ENCODE results near the gene AKNA. TPM values are rescaled to one million over a fixed set of nuclear protein-coding genes. Genes with fewer than 3 reads are reported as not detected.

The AKNA gene
- total RNA-seq, 2 donors from 2014 or later: 263 to 323 TPM

DNA sequence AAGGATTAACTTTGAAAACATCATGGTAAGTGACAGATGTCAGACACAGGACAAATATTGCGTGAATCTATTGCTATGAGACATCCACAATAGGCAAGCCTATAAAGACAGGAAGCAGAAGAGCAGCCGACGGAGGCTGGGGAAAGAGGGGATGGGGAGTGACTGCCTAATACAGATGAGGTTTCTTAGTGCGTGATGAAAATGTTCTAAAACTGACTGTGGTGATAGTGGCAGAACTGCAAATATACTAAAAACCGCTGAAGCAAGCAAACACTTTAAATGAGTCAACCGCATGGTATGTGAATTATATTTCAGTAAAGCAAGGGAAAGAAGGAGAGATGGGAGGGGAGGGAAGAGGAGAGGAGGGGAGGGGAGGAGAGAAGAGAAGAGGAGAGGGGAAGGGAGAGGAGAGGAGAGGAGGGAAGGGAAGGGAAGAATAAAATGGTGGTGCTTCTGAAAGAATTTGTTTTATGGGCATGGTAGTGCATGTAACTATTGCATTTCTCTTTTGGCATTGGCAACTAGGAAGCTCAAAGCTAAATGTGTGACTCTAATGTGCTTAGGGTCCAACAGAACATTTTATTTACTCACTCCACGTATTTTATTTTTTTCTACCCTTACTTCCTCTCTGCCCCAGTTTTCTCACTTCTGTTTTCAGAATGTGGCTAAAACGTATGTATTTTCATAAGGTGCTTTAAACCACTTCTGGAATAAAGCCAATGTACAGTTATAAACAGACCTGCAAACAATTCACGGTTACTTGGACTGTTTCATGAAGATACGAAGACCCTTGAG is 21.3 kb downstream of the AKNA start:
- peaks cover 9% of the 10 kb centered on the region for H3K36me3 Mint-ChIP-seq (ENCODE audit: low read depth)
- peaks cover 66% of the 10 kb centered on the region for H3K4me1 Mint-ChIP-seq
- H3K4me3 Mint-ChIP-seq: peak overlapping the region; percentile 90

DNA sequence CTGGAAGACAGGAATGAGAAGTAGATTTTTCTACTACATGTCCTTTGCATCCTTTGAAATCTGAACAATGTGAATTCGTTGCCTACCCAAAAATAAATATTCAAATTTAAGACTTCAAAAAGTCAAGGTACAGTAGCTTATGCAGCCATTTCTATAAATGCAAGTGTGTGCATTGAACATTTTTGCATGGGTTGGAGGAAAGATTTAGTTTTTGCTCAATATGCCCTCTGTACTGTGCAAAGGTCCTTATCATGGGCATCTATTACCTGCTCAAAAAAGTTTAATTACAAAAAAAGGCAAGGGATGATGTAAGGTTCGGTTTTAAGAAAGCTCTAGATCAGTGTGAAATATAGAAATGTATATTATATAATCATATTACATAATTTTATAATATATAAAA is 22.6 kb downstream of the AKNA start:
- no peaks in the 10 kb centered on the region for H3K9me3 ChIP-seq (ENCODE audit: control insufficient read depth, low read length, poor library complexity, severe bottlenecking)
- Mint-ChIP-seq H3K27ac (peak overlapping the region; percentile 96), H3K27me3 (no peaks in the 10 kb centered on the region), H3K36me3 (ENCODE audit: low read depth) (peaks cover 14% of the 10 kb centered on the region), H3K4me3 (no peak overlapping the region), H3K4me1 (peaks cover 70% of the 10 kb centered on the region)
- ATAC-seq (no peak), DNase-seq (no peak)

More for the DNA sequence above, 21.3 kb downstream of the AKNA start:
- no peaks in the 10 kb centered on the region for H3K27me3 Mint-ChIP-seq
- peak overlapping the region; percentile 96 for H3K27ac Mint-ChIP-seq
- ATAC-seq (peak; percentile 69), DNase-seq (no peak)
- no peaks in the 10 kb centered on the region for H3K9me3 ChIP-seq (ENCODE audit: control insufficient read depth, low read length, poor library complexity, severe bottlenecking)

DNA sequence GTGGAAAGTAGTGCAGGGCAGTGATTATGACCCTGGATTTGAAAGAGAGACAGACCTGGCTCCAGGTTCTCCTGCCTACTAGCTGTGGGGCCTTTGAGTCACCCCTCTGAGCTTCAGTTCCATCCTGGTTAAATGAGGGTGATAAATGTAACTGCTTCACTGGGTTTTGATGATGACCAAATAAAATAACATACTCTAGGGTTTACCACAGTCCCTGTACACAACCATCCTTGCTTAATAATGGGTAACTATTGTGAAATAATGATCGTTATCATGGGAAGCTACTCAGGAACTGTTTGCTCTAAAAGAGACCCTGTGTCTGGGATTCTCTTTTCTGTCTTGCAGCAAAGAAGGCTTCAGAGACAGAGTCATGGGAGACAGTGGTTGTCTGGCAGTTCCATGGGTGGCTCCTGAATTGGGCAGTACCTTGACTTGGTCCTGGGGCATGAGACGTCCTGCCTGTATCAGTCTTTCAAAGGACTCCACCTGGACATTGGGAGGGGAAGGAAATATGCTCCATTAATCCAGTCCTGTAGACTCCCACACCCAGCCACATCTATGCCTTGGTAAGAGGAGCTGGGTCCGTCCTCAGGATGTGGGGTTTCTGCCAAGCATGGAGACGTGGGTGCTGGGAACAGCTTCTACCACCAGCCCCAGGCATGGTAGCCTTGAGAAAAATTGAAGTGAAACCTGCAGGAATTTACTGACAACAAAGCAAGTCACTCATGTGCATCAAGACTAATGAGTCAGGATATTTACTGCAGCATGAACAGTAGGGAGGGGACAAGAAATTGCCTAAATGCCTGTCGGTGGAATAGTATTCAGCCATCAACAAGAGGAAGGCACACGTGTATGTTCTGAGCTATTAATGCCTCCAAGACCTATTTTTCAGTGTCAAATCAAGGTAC is 23.4 kb downstream of the AKNA start:
- Mint-ChIP-seq H3K4me1 (peaks cover 69% of the 10 kb centered on the region), H3K36me3 (ENCODE audit: low read depth) (peaks cover 9% of the 10 kb centered on the region), H3K4me3 (peak overlapping the region; percentile 71), H3K27ac (peak overlapping the region; percentile 96), H3K27me3 (no peaks in the 10 kb centered on the region)
- DNase-seq (no peak), ATAC-seq (no peak)
- no peaks in the 10 kb centered on the region for H3K9me3 ChIP-seq (ENCODE audit: control insufficient read depth, low read length, poor library complexity, severe bottlenecking)

DNA sequence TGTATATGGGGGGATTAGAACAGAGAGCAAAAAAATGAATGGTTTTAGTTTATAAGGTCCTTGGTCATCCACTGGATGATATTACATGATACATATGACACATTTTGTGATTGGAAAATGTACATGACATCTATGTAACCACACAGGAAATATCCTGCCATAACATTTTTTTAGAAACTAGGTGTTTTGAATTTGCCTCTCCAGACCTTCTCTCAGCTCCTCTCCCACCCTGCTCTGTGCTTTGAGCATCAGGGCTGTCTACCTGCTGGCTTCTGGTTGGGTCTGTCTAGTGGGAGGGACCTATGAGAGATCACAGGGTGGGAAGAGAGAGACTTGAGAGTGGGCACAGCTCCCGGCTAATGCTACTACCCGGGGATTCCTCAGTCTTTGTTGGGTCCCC is 24.4 kb downstream of the AKNA start:
- peak; percentile 46 for ATAC-seq
- peaks cover 64% of the 10 kb centered on the region for H3K4me1 Mint-ChIP-seq
- peaks cover 10% of the 10 kb centered on the region for H3K36me3 Mint-ChIP-seq (ENCODE audit: low read depth)
- peak overlapping the region; percentile 96 for H3K27ac Mint-ChIP-seq
- H3K4me3 Mint-ChIP-seq: peak overlapping the region; percentile 71
- no peaks in the 10 kb centered on the region for H3K27me3 Mint-ChIP-seq
- DNase-seq: no peak
- no peaks in the 10 kb centered on the region for H3K9me3 ChIP-seq (ENCODE audit: control insufficient read depth, low read length, poor library complexity, severe bottlenecking)

DNA sequence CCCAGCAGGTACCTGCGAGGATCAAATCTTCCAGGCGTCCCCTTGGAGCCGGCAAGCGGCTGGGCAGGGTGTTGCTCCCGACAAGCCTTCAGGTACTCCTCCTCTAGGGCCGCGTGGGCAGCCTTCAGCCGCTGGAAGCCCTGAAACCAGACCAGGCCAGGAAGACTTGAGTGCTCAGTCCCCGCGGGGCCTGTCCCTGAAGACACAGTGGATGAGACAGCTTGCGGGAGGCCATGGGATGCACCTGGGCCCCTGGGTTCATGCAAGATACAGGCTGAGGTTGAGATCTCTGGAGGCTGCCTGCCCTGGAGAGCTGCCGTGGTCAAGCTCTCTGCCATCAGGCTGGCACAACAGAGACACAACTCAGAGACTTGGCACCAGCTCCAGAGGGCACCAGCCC is 25.4 kb downstream of the AKNA start:
- Mint-ChIP-seq H3K27ac (peak overlapping the region; percentile 96), H3K4me3 (no peak overlapping the region), H3K36me3 (ENCODE audit: low read depth) (peaks cover 16% of the 10 kb centered on the region), H3K27me3 (no peaks in the 10 kb centered on the region), H3K4me1 (peaks cover 60% of the 10 kb centered on the region)
- no peak for ATAC-seq
- no peak for DNase-seq
- H3K9me3 ChIP-seq (ENCODE audit: control insufficient read depth, low read length, poor library complexity, severe bottlenecking): no peaks in the 10 kb centered on the region

DNA sequence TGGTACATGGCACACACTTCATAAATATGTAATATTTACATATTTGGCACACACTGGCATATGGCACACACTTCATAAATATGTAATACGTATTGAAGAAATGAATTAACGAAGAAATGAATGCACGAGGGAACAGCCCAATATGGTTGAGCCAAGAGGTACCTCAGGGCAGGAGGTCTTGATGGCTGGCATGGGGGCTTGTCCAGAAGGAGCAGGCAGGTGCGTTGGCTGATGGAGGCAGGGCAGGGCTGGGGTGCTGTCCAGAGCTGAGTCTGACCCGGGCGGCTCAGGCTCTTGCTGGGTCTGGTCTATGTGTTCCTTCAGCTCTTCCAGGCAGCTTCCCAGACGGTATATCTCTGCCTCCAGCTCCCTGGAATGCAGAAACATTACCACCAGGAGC is 26.2 kb downstream of the AKNA start:
- Mint-ChIP-seq H3K4me3 (peak overlapping the region; percentile 75), H3K27me3 (no peaks in the 10 kb centered on the region), H3K27ac (peak overlapping the region; percentile 96), H3K4me1 (peaks cover 54% of the 10 kb centered on the region), H3K36me3 (ENCODE audit: low read depth) (peaks cover 16% of the 10 kb centered on the region)
- ATAC-seq (no peak), DNase-seq (no peak)
- no peaks in the 10 kb centered on the region for H3K9me3 ChIP-seq (ENCODE audit: control insufficient read depth, low read length, poor library complexity, severe bottlenecking)

DNA sequence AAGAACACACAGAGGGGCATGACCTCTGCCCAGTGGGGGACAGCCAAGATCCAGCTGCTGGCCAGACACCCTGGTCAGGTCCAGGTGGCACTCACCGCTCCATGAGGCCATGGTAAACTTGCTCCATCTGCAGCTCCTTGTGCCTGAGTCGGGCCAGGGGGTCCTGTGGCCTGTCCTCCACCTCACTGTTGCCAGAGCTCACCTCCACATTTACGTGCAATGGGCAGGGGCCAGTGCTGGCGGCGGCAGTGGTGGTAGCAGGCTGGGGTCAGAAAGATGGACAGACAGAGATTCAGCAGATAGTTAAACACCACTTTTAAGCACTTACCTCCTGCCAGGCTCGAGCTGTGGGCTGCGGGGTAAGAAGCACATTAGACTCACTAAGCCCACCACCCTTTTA is 28.0 kb downstream of the AKNA start:
- Mint-ChIP-seq H3K36me3 (ENCODE audit: low read depth) (peaks cover 17% of the 10 kb centered on the region), H3K4me3 (no peak overlapping the region), H3K27ac (peak overlapping the region; percentile 96), H3K4me1 (peaks cover 48% of the 10 kb centered on the region), H3K27me3 (no peaks in the 10 kb centered on the region)
- H3K9me3 ChIP-seq (ENCODE audit: control insufficient read depth, low read length, poor library complexity, severe bottlenecking): no peaks in the 10 kb centered on the region
- ATAC-seq (no peak), DNase-seq (no peak)

DNA sequence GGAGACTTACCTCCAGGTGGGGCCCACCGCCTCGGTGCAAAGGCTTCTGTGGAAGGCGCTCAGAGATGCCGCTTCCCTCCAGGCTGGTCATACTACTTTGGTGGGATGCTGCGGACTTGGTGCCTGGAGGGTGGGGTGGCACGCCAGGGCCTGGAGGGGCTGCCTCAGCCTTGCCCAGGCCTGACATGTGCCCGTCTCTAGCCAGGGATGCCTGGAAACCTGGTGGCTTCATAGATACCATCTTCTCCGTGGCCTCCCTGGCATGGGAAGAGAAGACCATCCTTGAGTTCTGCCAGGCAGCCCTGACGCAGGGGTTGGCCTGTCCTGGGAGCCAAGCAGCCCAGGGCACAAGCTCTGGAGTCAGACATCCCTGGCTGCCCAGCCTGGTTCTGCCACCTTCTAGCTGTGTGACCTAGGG is 29.9 kb downstream of the AKNA start:
- H3K4me3 Mint-ChIP-seq: no peak overlapping the region
- no peak for DNase-seq
- H3K9me3 ChIP-seq (ENCODE audit: control insufficient read depth, low read length, poor library complexity, severe bottlenecking): no peaks in the 10 kb centered on the region
- H3K4me1 Mint-ChIP-seq: peaks cover 31% of the 10 kb centered on the region
- no peaks in the 10 kb centered on the region for H3K27me3 Mint-ChIP-seq
- peaks cover 17% of the 10 kb centered on the region for H3K36me3 Mint-ChIP-seq (ENCODE audit: low read depth)
- no peak for ATAC-seq
- peak overlapping the region; percentile 96 for H3K27ac Mint-ChIP-seq

DNA sequence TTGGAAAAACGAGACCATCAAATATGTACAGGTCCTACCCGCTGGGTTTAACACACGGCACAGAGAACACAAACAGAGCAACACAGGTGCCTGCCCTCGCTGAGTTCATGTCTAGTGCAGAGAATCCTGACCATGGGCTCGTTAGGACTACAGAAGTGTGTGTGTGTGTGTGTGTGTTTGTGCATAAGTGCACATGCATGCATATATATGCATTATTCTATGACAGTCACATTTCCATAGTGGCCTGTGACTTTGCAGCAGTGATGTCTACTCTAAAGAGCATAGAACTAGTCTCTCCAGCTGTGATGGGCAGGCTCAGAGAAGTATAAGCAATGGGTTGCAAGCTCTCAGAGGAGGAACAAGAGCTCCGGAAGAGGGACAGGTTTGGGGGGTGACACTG is 30.4 kb downstream of the AKNA start:
- Mint-ChIP-seq H3K36me3 (ENCODE audit: low read depth) (peaks cover 17% of the 10 kb centered on the region), H3K27me3 (no peaks in the 10 kb centered on the region), H3K27ac (peak overlapping the region; percentile 82), H3K4me1 (peaks cover 32% of the 10 kb centered on the region), H3K4me3 (no peak overlapping the region)
- no peak for ATAC-seq
- DNase-seq: no peak
- H3K9me3 ChIP-seq (ENCODE audit: control insufficient read depth, low read length, poor library complexity, severe bottlenecking): no peaks in the 10 kb centered on the region

DNA sequence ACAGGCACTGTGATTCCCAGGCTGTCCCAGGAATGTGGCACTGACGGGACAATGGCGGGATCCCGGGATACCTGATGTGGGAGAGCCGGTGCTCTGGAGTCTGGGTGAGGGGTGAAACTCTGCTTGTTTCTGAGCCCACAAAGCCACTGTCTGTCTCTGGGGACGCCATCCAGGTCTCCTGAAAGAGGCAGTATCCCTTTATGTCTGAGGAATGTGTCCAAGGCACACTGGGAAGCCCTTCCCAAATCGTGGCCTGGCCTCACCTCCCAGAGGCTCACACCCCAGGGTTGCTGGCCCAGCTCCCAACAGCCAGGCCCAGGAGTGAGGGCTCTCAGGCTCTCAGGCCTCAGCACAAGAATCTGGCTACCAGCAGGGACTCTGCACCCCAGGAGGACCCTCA is 31.0 kb downstream of the AKNA start:
- Mint-ChIP-seq H3K27me3 (no peaks in the 10 kb centered on the region), H3K36me3 (ENCODE audit: low read depth) (peaks cover 17% of the 10 kb centered on the region), H3K4me1 (peaks cover 32% of the 10 kb centered on the region), H3K4me3 (no peak overlapping the region), H3K27ac (peak overlapping the region; percentile 82)
- no peaks in the 10 kb centered on the region for H3K9me3 ChIP-seq (ENCODE audit: control insufficient read depth, low read length, poor library complexity, severe bottlenecking)
- DNase-seq: no peak
- ATAC-seq: no peak

DNA sequence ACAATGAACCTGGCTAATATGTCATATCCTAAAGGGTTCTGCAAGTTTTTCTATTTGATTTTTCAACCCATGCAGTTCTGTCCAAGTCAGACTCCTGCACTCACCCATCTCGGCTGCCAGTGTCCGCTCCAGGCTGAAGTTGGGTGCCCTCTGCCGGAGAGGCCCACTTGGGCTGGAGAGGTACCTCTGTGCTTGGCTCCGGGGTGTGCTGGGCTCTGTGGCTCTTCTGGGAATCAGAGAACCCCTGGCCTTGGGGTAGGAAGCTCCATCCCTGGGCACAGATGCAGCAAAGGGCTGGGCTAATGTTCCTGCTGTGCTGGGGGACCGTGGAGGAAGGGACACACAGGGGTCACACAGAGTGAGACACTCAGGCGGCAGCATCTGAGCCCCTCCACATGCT is 32.0 kb downstream of the AKNA start:
- Mint-ChIP-seq H3K4me3 (no peak overlapping the region), H3K36me3 (ENCODE audit: low read depth) (peaks cover 13% of the 10 kb centered on the region), H3K27me3 (no peaks in the 10 kb centered on the region), H3K27ac (peak overlapping the region; percentile 82), H3K4me1 (peaks cover 25% of the 10 kb centered on the region)
- no peaks in the 10 kb centered on the region for H3K9me3 ChIP-seq (ENCODE audit: control insufficient read depth, low read length, poor library complexity, severe bottlenecking)
- ATAC-seq (no peak), DNase-seq (no peak)

DNA sequence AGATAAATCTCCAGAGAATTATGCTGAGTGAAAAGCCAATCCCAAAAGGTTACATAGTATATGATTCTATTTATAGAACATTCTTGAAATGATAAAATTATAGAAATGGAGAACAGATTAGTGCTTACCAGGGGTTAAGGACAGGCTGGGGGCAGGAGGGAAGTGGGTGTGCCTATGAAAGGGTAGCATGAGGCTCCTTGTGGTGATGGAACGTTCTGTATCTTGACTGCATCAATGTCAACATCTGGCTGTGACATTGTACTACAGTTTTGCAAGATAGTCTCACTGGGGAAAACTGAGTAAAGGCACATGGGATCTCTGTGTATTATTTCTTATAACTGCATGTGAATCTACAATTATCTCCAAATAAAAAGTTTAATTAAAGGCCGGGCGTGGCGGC is 35.9 kb downstream of the AKNA start:
- H3K4me3 Mint-ChIP-seq: no peak overlapping the region
- H3K27me3 Mint-ChIP-seq: no peaks in the 10 kb centered on the region
- peaks cover 16% of the 10 kb centered on the region for H3K36me3 Mint-ChIP-seq (ENCODE audit: low read depth)
- peaks cover 21% of the 10 kb centered on the region for H3K4me1 Mint-ChIP-seq
- no peak for DNase-seq
- no peaks in the 10 kb centered on the region for H3K9me3 ChIP-seq (ENCODE audit: control insufficient read depth, low read length, poor library complexity, severe bottlenecking)
- H3K27ac Mint-ChIP-seq: peak overlapping the region; percentile 67
- no peak for ATAC-seq

DNA sequence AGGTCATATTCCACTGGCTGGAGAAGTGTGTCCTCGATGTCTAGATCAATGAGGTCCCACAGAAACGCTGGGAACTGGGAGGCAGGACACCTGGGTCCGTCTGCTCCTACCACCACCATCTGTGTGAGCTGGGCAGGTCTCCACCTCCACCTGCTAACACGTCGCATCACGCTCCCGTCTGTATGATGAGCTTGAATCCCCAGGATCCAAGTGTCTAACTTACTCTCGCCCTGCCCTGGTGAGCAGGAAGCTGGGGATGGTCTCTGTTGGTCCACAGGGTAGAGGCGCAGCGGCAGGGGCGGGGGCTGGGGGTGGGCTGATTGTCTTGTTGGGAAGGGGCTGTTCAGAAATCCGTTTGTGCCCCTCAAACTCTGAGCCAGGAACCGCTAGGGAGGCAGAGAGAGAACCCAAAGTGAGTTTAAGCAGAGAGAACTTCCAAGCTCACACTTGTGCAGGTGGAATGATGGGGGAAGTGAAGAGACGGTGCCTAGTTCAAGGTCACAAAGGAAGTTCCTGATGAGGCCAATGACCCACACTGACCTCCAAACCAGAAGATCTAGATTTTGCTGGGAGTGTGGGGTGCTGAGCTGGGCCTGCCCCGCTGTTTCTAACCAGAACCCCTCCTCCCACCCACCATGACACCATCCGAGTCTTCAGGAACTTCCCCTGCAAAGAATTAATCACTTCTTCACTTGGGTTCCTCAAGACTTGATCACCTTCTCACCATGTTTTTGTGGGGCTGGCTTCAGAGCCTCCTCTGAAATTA is 37.0 kb downstream of the AKNA start:
- H3K9me3 ChIP-seq (ENCODE audit: control insufficient read depth, low read length, poor library complexity, severe bottlenecking): no peaks in the 10 kb centered on the region
- peak overlapping the region; percentile 94 for H3K27ac Mint-ChIP-seq
- H3K4me1 Mint-ChIP-seq: peaks cover 15% of the 10 kb centered on the region
- H3K27me3 Mint-ChIP-seq: no peaks in the 10 kb centered on the region
- DNase-seq (no peak), ATAC-seq (no peak)
- no peak overlapping the region for H3K4me3 Mint-ChIP-seq
- H3K36me3 Mint-ChIP-seq (ENCODE audit: low read depth): peaks cover 11% of the 10 kb centered on the region

All from T-helper 17 cell (primary cell).